Epidermal melanocyte (primary cell): ENCODE measurements around the gene MMP24OS.
"Not testable (repeated sequence)": the region's sequence is repeated elsewhere in the genome, so short reads cannot be mapped to it uniquely, and the experiment has no call there.

ENCODE experiments used
- DNase-seq: peaks from one replicate; pipeline ENCODE4 v3.0.0; 2011; ENCODE audit warnings: low spot score; ENCODE audit not compliant: insufficient read length

The MMP24OS gene

DNA sequence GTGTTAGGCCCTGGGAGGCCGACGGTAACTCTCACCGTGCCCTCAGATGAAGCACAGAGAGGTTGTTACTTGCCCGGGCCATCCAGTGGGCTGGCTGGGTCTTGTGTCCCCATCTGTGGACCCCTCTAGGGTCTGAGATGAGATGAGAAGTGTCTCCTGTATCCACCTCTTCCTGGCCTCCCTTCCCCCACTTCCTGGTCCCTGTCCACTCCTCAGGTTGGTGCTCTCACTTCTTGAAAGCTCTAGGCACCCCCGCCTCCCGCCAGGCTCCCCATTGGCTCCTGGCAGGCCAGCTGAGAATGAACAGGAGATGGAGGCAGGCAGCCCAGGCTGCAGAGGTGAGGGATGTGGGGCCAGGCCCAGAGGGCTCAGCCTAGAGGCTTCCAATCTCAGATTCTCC lies 1.5 kb downstream of the MMP24OS start:
- no peak for DNase-seq

- no peak for DNase-seq
Observed at GRCh38 chr20:35275741-35276251, 2.1 kb downstream of the MMP24OS start.

DNA sequence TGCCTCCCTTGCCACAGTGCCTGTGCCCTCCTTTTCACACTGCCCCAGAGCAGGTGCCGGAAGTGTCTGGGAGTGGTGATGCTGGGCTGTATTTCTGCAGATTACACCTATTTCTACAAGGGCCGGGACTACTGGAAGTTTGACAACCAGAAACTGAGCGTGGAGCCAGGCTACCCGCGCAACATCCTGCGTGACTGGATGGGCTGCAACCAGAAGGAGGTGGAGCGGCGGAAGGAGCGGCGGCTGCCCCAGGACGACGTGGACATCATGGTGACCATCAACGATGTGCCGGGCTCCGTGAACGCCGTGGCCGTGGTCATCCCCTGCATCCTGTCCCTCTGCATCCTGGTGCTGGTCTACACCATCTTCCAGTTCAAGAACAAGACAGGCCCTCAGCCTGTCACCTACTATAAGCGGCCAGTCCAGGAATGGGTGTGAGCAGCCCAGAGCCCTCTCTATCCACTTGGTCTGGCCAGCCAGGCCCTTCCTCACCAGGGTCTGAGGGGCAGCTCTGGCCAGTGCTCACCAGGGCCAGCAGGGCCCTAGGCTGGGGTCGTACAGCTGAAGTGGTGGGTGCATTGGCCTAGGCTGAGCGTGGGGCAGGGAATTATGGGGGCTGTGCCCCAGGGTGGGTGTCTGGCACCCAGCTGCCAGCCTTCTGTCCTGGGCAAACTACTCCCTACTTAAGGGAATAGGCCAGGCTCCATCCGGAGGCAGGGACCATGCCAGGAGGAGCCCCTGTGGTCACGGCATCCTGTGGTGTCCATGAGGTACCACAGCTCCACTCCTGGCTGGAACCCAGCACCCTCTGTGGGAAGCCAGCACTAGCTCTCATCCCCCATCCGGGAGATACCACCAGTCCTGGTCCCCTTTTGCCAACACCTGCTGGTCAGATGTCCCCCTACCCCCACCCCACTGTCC lies 3.5 kb downstream of the MMP24OS start:
- no peak for DNase-seq

DNA sequence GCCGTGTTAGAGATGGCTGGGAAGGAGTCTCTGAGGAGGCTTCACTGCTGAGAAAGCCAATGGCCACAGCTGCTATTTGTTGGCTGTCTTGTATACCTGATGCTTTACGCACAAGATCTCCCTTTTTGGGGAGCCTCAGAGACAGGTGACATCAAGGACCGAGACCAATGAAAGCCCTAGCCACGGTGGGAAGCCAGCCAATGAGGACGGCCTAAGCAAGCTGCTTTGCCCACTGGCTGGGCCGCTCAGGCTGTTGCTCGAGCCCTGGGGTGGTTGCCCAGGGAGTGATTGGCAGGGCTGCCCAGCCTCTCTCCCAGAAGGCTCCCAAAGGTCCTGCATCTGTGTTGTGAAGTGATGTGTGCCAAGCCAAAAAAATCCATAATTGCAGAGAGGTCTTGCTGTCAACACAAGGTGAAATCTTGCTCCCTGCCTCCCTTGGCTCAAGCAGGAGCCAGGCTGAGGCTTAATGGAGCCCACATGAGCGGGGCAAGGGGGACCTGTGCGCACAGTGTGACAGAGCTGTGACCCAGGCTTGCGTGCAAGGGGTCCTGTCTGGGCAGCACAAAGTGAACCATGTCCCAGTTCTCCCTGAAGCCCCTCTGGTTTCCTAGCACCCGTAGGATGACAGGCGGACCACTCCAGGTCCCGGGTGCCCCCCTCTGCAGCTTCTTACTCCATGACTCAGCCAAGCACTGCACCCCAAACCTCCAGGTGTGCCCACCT lies 4.3 kb downstream of the MMP24OS start:
- DNase-seq = no peak

DNA sequence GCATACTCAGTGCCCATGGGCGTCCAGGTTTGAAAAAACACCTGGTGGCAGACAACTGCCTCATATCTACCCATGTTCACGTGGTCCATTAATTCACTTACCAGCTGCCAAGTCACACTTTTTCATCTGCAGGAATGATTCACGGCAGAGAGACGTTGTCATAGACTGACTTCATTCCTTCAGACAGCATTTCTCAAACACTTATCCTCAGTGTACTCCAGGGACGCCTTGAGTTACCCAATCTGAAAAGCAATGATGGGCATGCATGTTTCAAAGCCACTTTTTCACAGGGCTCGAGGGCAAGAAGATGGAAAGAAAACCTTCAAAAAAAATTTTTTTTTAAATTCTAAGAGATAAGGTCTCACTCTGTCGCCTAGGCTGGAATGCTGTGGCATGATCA lies 6.0 kb downstream of the MMP24OS start:
- DNase-seq = no peak

DNA sequence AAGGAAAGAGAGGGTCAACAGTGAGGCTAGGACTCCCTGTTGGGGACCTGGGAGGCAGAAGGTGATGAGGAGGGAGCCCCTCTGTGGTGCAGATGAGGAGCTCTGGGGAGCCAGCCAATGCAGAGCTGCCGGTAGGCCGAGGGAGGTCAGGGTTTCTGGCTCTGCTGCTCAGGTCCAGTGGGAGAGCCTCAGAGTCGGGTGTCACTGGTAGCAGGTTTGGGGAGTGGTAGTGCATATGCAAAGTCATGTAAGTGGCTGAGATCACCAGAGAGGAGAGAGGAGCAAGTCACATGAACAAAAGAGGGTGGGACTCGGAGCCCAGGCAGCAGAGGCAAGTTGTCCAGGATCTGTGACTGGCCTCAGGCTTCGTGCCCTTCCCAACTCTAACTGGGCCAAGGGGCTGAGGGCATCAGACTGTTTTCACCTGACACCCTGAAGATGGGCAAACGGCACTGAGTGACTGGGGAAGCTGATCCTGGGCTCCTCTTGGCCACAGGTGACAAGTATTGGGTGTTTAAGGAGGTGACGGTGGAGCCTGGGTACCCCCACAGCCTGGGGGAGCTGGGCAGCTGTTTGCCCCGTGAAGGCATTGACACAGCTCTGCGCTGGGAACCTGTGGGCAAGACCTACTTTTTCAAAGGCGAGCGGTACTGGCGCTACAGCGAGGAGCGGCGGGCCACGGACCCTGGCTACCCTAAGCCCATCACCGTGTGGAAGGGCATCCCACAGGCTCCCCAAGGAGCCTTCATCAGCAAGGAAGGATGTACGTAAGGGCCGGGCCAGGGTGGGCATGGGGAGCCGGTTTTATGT lies 6.6 kb downstream of the MMP24OS start:
- DNase-seq = no peak

GRCh38 chr20:35270021-35270902 lies 7.7 kb downstream of the MMP24OS start:
- no peak for DNase-seq

GRCh38 chr20:35269055-35269781 lies 8.7 kb downstream of the MMP24OS start:
- peak; percentile 63 for DNase-seq

GRCh38 chr20:35267092-35267491 lies 10.8 kb downstream of the MMP24OS start:
- no peak for DNase-seq

DNA sequence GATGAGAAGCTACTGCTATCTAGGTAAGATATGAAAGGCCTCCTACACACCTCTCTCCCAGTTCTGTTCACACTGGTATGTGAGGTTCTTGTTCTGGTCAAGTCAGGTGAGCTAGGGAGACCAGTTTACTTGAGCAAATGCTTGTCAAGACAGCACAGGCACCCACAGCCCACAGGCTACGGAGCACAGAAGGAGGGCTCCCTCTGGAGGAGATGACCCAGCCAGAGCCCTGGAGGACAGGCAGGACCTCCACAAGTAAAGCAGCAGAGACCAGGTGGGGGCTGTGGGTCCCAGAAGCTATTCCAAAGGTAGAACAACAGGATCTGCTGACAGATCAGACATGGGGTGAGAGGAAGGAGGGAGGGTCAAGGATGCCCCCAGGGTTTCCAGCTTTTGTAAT lies 13.2 kb downstream of the MMP24OS start:
- no peak for DNase-seq

- no peak for DNase-seq
Observed at GRCh38 chr20:35263532-35264341, 14.2 kb downstream of the MMP24OS start.

DNA sequence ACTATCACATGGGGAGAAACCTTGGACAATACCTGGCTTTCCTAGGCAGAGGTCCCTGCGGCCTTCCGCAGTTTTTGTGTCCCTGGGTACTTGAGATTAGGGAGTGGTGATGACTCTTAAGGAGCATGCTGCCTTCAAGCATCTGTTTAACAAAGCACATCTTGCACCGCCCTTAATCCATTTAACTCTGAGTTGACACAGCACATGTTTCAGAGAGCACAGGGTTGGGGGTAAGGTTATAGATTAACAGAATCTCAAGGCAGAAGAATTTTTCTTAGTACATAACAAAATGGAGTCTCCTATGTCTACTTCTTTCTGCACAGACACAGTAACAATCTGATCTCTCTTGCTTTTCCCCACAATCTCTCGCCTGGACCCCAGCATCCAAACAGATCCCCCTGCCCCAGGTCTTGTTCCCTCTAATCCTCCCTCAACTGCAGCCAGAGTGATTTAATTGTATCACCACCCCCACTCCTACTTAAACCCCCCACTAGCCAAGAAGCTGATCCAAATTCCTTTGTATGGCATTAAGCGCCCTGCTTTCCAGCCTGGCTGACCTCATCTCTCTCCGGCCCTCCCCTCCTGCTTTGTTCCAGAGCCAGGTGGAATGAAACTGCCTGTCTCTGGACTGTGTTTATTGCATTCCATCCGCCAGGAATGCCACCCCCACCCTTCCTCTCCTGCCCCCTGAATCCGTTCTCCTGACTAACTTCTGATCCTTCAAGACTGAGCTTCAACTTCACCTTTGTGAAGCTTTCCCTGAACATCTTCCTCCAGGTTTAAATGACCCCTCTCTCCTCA lies 15.0 kb downstream of the MMP24OS start:
- not testable (repeated sequence) for DNase-seq

- DNase-seq = not testable (repeated sequence)
Observed at GRCh38 chr20:35262321-35262720, 15.6 kb downstream of the MMP24OS start.

DNA sequence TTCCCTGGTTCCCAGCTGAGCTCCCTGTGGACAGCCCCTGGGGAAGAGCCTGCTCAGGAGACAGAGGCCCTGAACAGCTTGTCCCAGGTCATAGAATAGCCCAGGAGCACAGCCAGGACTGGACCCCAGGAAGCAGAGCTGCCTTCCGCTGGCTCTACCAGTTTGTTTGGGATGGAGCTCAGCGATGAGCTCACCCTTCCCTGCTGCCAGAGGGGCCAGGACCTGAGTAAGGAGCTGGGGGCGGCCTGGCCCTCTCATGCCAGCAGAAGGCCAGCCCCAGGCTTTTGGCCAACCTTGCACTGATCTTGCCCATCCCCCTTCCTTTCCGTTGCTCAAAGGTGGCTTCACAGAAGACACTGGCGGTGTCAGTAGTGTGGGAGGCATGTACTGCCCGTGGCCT lies 17.5 kb downstream of the MMP24OS start:
- DNase-seq = no peak

- DNase-seq = no peak
Observed at GRCh38 chr20:35257175-35257909, 20.6 kb downstream of the MMP24OS start.

DNA sequence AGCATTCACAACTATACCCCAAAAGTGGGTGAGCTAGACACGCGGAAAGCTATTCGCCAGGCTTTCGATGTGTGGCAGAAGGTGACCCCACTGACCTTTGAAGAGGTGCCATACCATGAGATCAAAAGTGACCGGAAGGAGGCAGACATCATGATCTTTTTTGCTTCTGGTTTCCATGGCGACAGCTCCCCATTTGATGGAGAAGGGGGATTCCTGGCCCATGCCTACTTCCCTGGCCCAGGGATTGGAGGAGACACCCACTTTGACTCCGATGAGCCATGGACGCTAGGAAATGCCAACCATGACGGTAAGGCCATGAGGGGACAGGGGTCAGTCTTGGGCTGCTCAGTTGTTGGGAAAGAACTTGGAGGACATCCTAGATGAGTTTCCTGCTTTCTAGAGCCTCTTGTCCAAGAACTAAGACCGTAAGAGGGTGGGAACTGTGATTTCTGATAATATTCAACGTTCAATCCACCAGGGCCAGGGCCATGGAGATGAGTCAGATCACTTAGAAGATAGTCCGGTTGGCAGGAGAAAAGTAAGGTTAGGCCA lies 23.4 kb downstream of the MMP24OS start:
- DNase-seq = no peak

- DNase-seq = no peak
Observed at GRCh38 chr20:35253010-35253409, 24.9 kb downstream of the MMP24OS start.
